GM23248 (cell line): ENCODE results near the gene NLK.

Source experiments
- EZH2 ChIP-seq: fragments of 200-600 bp; sonication (generic); IDR thresholded peaks from 2 replicates; pipeline ENCODE4 v1.6.1; 2018; ENCODE audit warnings: antibody characterized with exemption, mild to moderate bottlenecking; ENCODE audit not compliant: insufficient read depth, poor library complexity, severe bottlenecking
- EZH2phosphoT487 ChIP-seq: fragments of 200-600 bp; sonication (generic); IDR thresholded peaks from 2 replicates; pipeline ENCODE4 v1.6.1; 2018; ENCODE audit warnings: antibody characterized with exemption, moderate library complexity, mild to moderate bottlenecking, low read depth; ENCODE audit not compliant: insufficient read depth

- TF ChIP-seq EZH2, result no peak
- TF ChIP-seq EZH2phosphoT487, result no peak
Measured at GRCh38 chr17:28239271-28239624, 196.8 kb downstream of the NLK start.
